HepG2 (cell line): ENCODE results near the gene KCNJ14. TPM values are rescaled to one million over a fixed set of nuclear protein-coding genes. Genes with fewer than 3 reads are reported as not detected.
A peak's percentile ranks its signal among the peaks of the same experiment; 100 is the strongest.

Experiments used
- FOXM1 ChIP-seq: sonication (generic); formaldehyde crosslinking; IDR thresholded peaks from 2 replicates; pipeline ENCODE4 v1.5.0; 2020; ENCODE audit warnings: missing genetic modification reagents
- HMG20A ChIP-seq: IDR thresholded peaks from 2 replicates; pipeline ENCODE4 v1.6.1; 2016; ENCODE audit warnings: borderline replicate concordance
- HNRNPLL ChIP-seq: fragments of 200-400 bp; formaldehyde crosslinking; IDR thresholded peaks from 2 replicates; pipeline ENCODE4 v1.6.1; 2017; ENCODE audit warnings: mild to moderate bottlenecking, low read depth, low read length; ENCODE audit not compliant: poor library complexity, severe bottlenecking
- KIAA2018 ChIP-seq: sonication (generic); formaldehyde crosslinking; IDR thresholded peaks from 2 replicates; pipeline ENCODE4 v1.5.0; 2020; ENCODE audit warnings: mild to moderate bottlenecking, missing genetic modification reagents, borderline replicate concordance
- MTF1 ChIP-seq: sonication (generic); formaldehyde crosslinking; IDR thresholded peaks from 2 replicates; pipeline ENCODE4 v1.5.0; 2020; ENCODE audit warnings: missing genetic modification reagents
- PAXIP1 ChIP-seq: sonication (generic); formaldehyde crosslinking; conservative IDR thresholded peaks from 2 replicates; pipeline ENCODE4 v1.4.0; 2020; ENCODE audit warnings: mild to moderate bottlenecking, missing genetic modification reagents, moderate library complexity
- SNRNP70 ChIP-seq: fragments of 200-400 bp; formaldehyde crosslinking; IDR thresholded peaks from 2 replicates; pipeline ENCODE4 v1.6.1; 2017; ENCODE audit warnings: mild to moderate bottlenecking, low read depth, low read length, moderate library complexity
- SOX13 ChIP-seq, 3 experiments: fragments of 450-650 bp in 1 of 3; sonication (generic) in 1 of 3; formaldehyde crosslinking in 1 of 3; IDR thresholded peaks in 2 of 3; conservative IDR thresholded peaks in 1 of 3; 2 replicates each; pipeline versions ENCODE4 v1.5.0 to v1.6.1; 2016 to 2020; ENCODE audit warnings: antibody characterized with exemption in 1 of 3, mild to moderate bottlenecking in 1 of 3, missing compliant biosample characterization in 1 of 3, missing genetic modification reagents in 1 of 3, moderate library complexity in 1 of 3
- TCF12 ChIP-seq, 2 experiments: fragments of 450-650 bp in 1 of 2; sonication (generic) in 1 of 2; formaldehyde crosslinking in 1 of 2; IDR thresholded peaks; 2 replicates each; pipeline versions ENCODE4 v1.6.1 to v1.8.0; 2017 to 2022; ENCODE audit warnings: antibody characterized with exemption in 1 of 2, mild to moderate bottlenecking in 1 of 2, missing genetic modification reagents in 1 of 2, moderate library complexity in 1 of 2
- ZBTB44 ChIP-seq: sonication (generic); formaldehyde crosslinking; IDR thresholded peaks from 2 replicates; pipeline ENCODE4 v1.4.0; 2020; ENCODE audit warnings: missing genetic modification reagents
- ZNF160 ChIP-seq: sonication (generic); formaldehyde crosslinking; IDR thresholded peaks from 2 replicates; pipeline ENCODE4 v1.8.0; 2022; ENCODE audit warnings: mild to moderate bottlenecking, inconsistent platforms, missing genetic modification reagents
- ZNF44 ChIP-seq: sonication (generic); formaldehyde crosslinking; IDR thresholded peaks from 2 replicates; pipeline ENCODE4 v1.5.1; 2020; ENCODE audit warnings: mild to moderate bottlenecking, missing genetic modification reagents
- ZNF510 ChIP-seq: sonication (generic); formaldehyde crosslinking; IDR thresholded peaks from 2 replicates; pipeline ENCODE4 v1.4.0; 2020; ENCODE audit warnings: low read depth, mild to moderate bottlenecking, missing genetic modification reagents
- ZNF564 ChIP-seq: sonication (generic); formaldehyde crosslinking; IDR thresholded peaks from 2 replicates; pipeline ENCODE4 v1.8.1; 2023; ENCODE audit warnings: mild to moderate bottlenecking, missing genetic modification reagents
- ZNF724P ChIP-seq: sonication (generic); formaldehyde crosslinking; IDR thresholded peaks from 2 replicates; pipeline ENCODE4 v1.8.0; 2022; ENCODE audit warnings: missing genetic modification reagents, borderline replicate concordance
- polyA plus RNA-seq, 8 experiments: library from polyadenylated mRNA; depleted of rRNA in 3 of 8; stranded (reverse) in 7 of 8; unstranded in 1 of 8; fragments of >200 nt; fragmentation: Illumina TruSeq in 4 of 8; extraction: Trizol in 4 of 8; gene quantifications; 2 replicates each; pipeline versions ENCODE4 v1.2.1 to v1.2.3, GENCODE V29; 2011 to 2016; ENCODE audit warnings: low read depth in 4 of 8, missing spikeins in 1 of 8, mixed read lengths in 1 of 8; ENCODE audit not compliant: insufficient read depth in 1 of 8
- total RNA-seq, 5 experiments: library from RNA; depleted of rRNA; stranded (reverse); fragments of >200 nt; fragmentation: Illumina TruSeq; extraction: Trizol; gene quantifications; 2 replicates each; pipeline ENCODE4 v1.2.3, GENCODE V29; 2016; ENCODE audit warnings: low read depth in 1 of 5

KCNJ14 gene
- total and polyA plus RNA-seq, 2 of the 13 experiments (the other 11 are each of a cell fraction or from before 2014, with no cell fraction given), result 0.20 to 0.51 TPM

GRCh38 chr19:48469289-48469881 lies 14.0 kb downstream of the KCNJ14 start, which contains the start of gene CYTH2 (continued):
- no peak for TF ChIP-seq SOX13 (IDR thresholded peaks at IDR 0.05)
- peak in 1 of 2 experiments; percentile 74; a peak in 2 of 4 replicates for TF ChIP-seq SOX13 (CRISPR knock-in tag; conservative IDR thresholded peaks at IDR 0.05 in 1 of 2, IDR thresholded peaks at IDR 0.05 in 1 of 2)
- TF ChIP-seq PAXIP1, result peak; percentile 24; the same call in 1 of the 2 replicates
- TF ChIP-seq ZNF44 (CRISPR knock-in tag), result 0 out of 2 replicates have a peak, but pooled peaks have one; percentile 43
- no peak for TF ChIP-seq HMG20A (CRISPR knock-in tag)
- no peak for TF ChIP-seq ZNF564 (CRISPR knock-in tag)
- no peak for TF ChIP-seq ZNF160 (CRISPR knock-in tag)
- TF ChIP-seq ZNF724P (CRISPR knock-in tag), result no peak
- TF ChIP-seq ZBTB44 (CRISPR knock-in tag), result no peak
- TF ChIP-seq SNRNP70, result no peak
- peak; percentile 70 for TF ChIP-seq HNRNPLL
- TF ChIP-seq ZNF510 (CRISPR knock-in tag), result no peak
- TF ChIP-seq FOXM1, result no peak
- no peak for TF ChIP-seq KIAA2018 (CRISPR knock-in tag)
- no peak for TF ChIP-seq MTF1 (CRISPR knock-in tag)
- no peak for TF ChIP-seq TCF12 (IDR thresholded peaks at IDR 0.05)
- no peak for TF ChIP-seq TCF12 (CRISPR knock-in tag; IDR thresholded peaks at IDR 0.05)
